Ammon's horn (tissue), 1 donor: ENCODE measurements around the gene SBF2.
A peak's percentile ranks its signal among the peaks of the same experiment; 100 is the strongest.
"Not testable (repeated sequence)": the region's sequence is repeated elsewhere in the genome, so short reads cannot be mapped to it uniquely, and the experiment has no call there.

Source experiments
- DNase-seq: peaks from one replicate; pipeline ENCODE4 v3.0.0-alpha.2; 2016; ENCODE audit warnings: low spot score

Gene SBF2

DNA sequence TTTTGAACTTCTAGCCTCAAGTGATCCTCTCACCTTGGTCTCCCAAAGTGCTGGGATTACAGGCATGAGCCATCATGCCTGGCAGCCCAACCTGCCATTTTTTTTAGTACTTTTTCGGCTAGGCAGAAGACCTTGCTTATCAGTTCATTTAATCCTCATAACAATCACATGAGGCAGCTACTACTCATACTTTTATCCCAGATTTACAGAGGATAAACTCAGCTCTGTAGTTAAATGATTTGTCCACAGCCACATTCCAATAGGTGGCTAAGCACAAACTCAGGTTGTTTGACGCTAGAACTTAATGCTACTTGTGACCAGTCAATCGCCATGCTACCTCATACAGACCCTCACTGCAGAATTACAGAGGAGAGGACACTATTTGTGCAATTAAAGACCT, 28.1 kb downstream of the SBF2 start:
- DNase-seq = no peak

DNA sequence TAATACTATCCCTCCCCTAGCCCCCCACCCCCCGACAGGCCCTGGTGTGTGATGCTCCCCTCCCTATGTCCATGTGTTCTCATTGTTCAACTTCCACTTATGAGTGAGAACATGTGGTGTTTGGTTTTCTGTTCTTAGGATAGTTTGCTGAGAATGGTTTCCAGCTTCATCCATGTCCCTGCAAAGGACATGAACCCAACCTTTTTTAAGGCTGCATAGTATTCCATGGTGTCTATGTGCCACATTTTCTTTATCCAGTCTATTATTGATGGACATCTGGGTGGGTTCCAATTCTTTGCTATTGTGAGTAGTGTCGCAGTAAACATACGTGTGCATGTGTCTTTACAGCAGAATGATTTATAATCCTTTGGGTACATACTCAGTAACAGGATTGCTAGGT, 29.3 kb downstream of the SBF2 start:
- DNase-seq = not testable (repeated sequence)

DNA sequence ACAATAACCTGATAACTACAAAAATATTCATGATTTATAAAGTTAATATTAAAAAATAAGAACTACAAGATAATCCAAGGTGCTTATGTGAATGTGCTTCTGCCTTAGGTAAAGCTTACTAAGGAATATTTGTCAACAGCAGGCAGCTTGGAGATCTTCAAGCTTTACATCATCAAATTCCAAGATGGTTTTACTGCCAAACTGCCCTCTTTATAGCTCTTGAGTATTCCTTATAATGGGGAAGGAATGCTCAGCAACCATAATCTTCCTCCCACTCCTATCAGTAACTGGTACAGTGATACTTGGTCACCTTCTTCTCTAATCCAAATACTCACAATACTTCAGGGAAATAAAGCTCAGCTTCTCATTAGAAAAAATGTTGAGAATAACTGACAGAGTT, 30.1 kb downstream of the SBF2 start:
- DNase-seq = no peak

DNA sequence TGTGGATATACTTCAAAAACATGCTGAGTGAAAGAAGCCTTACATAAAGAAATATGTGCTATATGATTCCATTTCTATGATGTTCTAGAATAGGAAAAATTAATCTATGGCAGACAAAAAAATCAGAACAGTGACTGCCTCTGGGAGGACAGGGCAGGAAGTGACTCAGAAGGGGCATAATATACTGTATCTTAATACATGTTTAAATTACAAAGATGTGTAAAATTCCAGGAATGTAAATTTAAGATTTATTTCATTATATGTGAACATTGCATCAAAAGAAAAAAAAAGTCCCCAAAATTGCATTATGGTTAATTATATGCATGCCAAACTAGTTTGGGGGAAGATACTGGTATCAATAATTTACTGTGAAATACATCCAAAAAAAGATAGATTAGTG, 32.2 kb downstream of the SBF2 start:
- DNase-seq = no peak

DNA sequence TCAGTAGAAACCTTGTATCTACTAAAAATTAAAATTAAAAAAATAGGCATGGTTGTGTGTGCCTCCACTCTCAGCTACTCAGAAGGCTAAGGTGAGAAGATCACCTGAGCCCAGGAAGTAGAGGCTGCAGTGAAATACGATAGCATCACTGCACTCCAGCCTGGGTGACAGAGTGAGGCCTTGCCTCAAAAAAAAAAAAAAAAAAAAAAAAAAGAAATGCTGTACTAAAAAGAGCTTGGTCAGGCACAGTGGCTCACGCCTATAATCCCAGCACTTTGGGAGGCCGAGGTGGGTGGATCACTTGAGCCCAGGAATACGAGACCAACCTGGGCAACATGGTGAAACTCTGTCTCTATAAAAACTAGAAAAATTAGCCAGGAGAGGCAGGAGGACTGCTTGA, 36.5 kb downstream of the SBF2 start:
- no peak for DNase-seq

DNA sequence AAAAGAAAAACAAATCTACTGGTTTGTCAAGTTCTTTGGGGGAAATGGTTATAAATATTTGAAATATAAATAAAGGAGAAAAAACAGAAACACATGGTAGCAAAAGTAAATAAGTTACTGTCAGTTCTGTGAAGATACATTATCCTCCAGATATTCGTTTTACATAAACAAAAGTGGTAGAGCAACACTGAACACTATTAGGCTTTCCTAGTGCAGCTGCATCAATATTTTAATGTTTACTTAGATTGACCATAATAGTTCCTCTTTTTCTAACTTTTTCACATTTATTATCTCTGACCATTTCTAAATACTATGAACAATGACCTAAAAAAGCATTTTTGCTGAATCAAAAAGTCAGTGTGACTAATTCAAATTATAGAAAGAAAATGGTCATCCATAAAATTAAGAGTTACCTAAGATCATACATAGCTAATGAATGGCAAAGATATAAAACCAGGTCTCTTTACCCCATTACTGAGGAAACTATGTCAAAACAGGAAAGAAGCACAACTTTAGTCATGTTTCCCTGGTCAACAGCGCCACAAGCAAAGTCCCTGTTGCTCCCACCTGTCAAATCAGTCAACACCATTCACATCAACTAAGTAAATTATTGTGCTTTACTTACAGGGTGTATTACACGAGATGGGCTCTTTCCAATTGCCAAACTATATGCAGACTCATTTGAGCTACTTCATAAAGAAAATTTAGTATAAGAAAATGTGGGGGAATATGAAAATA, 38.5 kb downstream of the SBF2 start:
- no peak for DNase-seq

DNA sequence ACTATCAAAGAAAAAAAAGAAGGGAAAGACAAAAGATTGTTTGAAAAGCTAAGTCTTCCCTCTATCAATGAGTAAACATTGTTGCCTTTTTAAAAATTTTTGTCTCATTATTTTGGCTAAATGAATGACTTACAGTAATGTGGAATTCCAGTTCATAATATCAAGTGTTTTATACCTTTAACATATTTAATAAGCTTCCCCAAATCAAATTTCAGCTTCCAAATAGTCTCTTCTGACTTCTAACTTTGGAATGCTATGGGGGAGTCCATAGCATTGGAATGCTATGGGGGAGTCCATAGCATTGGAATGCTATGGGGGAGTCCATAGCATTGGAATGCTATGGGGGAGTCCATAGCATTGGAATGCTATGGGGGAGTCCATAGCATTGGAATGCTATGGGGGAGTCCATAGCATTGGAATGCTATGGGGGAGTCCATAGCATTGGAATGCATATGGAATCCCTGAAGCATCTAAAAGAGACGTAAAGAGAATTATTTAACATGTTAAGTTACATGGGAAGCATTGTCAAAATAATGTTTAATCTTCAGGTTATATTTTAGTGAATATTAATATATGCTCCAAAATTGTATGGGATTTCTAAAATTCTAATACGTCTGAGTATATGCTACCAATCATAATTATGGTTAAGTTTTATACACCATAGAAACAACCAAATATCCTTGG, 44.4 kb downstream of the SBF2 start:
- DNase-seq = not testable (repeated sequence)

DNA sequence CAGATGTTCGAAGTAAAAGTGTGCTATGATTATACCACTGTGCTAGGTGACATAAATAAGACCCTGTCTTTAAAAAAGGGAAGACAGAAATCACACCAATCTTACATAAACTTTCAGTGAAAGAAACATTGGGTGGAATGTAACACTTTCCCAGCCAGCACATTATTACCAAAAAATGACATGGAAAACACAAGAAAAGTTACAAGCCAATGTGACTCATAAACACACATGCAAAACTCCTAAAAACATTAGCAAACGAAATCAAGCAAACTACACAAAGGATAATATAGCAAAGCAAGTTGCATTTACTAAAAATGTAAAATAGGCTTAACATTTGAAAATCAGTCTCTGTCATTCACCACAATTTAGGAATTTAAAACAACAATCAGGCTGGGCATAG, 47.0 kb downstream of the SBF2 start:
- no peak for DNase-seq

DNA sequence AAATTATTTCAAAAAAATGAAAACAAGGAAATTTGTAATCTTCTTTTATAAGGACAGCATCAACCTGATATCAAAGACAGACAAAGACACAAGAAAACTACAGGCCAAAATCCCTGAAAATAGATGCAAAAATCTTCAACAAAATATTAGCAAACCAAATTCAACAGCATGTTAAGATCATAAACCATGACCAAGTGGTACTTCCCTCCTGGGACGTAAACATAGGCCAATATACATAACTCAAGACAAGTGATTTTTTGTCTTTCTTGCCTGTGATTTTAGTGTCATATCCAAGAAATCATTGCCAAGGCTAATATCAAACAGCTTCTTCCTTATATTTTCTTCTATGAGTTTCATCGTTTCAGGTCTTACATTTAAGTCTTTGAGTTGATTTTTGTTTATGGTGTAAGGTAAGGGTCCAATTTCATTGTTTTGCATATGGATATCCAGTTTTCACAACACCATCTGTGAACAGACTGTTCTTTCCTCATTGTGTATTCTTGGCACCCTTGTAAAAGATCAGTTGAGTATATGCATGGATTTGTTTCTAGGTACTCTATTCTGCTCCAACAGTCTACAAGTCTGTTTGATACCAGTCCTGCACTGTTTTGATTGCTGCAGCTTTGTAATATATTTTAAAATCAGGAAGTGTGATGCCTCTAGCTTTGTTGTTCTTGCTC, 50.0 kb downstream of the SBF2 start:
- no peak for DNase-seq

DNA sequence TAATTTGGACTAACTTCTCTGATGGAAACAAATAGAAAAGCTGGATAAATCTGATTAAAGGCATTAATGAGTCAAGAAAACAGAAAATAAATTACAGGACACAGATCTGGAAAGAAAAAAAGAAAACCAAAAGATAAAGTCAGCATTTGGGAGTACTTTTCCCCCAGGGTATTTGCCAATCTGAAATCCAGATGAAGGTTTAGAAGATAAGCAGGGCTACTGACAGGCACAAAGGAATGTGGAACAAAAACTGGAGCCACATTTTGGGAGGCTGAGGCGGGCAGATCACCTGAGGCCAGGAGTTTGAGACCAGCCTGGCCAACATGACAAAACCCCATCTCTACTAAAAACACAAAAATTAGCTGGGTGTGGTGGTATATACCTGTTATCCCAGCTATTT, 57.2 kb downstream of the SBF2 start:
- no peak for DNase-seq

DNA sequence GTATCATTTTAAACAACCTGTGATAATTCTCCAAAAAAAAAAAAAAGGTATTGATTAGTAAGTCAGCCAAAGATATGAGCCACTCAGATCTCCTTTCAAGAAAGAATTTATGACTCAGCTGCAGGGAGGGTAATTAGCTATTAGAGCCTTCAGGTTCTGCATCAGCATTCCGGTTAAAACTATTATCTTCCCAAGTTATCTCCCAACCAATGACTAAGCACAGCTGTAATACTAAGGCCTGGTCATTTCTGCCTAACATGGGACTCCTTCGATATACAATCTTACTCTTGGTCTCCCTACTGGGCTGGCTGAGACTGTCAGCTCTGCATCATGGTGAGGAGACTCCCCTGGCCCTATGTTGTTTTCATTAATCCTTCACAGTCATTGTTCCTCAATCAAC, 60.4 kb downstream of the SBF2 start:
- DNase-seq = no peak

DNA sequence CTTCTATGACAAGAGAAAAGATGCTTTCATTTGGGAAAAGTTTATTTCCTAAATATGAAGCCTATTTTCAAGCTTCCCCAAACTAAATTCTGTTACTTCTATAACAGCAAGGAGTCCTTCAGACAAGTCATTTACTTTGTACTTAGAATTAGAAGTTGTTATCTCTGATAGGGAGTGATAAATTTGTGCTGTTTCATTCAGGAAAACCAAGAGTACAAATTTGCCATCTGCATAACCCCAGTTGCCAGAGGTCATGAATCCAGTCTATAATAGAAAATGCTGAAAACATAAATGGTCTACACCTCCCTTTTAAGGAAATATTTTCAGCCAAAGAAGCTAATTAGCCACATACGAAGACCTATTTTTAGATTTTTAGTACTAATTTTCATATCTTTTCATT, 61.3 kb downstream of the SBF2 start:
- no peak for DNase-seq

DNA sequence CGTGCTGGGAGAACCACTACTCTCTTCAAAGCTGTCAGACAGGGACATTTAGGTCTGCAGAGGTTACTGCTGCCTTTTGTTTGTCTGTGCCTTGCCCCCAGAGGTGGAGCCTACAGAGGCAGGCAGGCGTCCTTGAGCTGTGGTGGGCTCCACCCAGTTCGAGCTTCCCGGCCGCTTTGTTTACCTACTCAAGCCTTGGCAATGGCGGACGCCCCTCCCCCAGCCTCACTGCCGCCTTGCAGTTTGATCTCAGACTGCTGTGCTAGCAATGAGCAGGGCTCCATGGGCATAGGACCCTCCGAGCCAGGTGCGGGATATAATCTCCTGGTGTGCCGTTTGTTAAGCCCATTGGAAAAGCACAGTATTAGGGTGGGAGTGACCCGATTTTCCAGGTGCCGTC, 62.2 kb downstream of the SBF2 start:
- not testable (repeated sequence) for DNase-seq

DNA sequence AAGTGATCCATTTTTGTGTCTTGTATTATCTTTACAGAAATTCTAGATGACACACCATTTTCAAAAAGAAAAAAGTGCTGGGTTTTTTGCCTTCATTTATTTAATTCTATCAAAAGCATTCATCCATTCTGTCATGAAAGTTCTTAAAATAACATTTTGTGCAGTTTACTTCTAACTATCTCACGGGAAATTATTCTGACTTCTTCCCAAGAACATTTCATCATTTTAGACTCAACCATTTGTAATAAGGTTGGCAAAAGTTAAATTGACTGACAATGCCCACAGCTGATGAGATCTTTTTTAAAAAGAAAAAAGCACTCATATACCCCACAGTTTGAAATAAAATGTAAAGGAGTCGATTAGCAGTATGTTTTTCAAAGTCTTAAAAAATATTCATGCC, 68.5 kb downstream of the SBF2 start:
- DNase-seq = no peak

DNA sequence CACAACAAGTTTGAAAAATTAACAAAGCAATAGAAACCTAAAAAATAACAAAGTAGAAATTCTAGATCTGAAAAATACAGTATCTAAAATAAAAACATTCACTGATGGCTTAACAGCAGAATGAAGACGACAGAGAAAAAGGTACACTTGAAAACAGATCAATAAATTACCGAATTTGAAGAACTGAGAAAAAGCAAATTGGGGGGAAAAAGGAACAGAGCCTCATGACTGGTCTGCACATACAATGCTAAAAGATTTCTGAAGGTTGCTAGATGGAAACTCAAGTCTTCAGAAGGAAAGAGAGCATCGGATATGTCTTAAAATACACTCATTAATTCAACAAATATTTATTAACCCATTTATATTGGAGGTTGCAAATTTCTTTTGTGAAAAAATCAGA, 71.6 kb downstream of the SBF2 start:
- no peak for DNase-seq

DNA sequence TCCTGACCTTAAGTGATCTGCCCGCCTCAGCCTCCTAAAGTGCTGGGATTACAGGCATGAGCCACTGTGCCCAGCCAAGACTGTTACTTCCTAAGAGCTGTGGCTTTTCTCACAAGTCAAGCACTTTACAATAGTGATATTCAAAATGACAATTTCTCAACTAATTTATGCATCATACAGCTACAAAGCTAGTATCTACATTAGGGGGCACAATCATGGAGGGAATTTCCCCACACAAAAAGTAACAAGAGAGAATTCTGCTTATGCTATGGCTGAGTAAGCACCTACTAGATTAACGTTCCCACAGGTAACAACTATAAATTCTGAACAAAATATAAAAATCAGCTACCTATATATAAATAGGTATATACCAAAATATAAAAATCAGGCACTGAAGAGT, 72.7 kb downstream of the SBF2 start:
- DNase-seq = no peak

DNA sequence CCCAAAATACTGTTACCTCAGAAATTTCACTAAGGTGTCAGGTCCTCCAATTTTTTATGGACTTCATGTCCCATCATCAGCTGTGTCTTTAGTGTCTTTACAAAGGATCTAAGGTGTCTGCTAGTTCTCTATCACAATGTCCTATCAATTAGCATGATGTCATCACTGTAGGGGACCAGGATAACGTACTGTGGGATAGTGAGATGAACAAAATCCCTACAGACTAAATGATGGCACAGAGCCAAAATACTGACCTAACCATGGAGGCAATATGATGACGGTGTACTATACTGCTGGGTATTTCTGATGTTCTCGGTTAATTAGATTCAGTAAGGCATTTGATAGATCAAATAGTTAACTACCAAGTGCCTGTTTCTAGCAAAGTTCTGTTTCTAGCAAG, 82.5 kb downstream of the SBF2 start:
- DNase-seq = no peak

DNA sequence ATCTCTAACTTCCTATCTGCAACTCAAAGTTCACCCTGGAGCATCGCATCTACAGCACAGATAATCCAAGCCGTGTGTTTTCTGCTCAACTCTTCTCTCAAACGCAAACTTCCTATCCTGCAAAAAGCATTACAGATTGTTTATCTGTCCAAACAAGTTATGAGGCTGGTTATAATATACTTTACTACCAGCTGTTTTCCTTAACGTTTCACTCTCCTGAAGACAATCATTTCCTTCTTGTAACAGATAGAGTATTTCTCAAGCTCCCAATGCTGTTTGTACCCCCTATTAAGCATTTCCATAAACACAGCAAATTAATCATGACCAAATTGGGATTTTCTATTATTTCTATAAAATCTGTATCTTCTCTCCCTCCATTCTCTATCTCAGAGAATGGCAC, 84.7 kb downstream of the SBF2 start:
- no peak for DNase-seq

DNA sequence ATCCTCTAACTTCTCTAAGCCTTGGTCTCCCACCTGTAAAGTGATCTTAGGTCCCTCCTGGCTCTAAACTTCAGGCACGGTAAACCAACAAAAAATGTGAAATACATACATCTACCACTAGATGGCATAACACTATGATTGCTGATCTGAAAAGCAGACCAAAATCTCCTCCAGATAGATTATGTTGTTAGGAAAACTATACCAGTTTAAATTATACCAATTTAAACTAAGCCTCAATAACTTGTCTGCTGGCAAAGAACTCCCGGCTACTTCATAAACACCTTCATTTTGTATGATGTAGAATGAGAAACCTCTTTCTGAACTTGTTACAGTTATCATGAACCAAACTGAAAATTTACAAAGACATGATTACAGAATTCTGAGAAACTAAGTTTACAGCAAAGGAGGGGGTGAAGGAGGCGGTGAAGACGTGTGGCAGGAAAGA, 85.9 kb downstream of the SBF2 start:
- DNase-seq = peak; percentile 43

DNA sequence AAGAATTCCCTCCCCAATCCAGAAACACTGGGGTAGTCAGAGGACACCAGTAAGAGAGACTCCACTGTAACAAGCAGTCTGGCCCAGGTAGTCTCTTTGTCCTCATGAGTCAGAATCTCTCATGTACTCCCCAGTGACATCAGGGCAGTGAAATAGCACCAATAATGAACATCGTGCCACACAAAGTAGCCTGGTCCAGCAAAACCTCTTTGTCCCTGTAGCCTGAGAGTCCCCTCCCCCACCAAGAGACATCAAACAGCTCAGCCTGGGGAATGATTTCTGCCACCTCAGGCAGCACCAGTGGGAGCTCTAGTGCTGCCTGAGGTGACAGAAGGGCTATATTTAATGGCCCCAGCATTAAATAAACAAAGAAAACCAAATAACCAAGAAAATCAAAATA, 88.1 kb downstream of the SBF2 start:
- no peak for DNase-seq

DNA sequence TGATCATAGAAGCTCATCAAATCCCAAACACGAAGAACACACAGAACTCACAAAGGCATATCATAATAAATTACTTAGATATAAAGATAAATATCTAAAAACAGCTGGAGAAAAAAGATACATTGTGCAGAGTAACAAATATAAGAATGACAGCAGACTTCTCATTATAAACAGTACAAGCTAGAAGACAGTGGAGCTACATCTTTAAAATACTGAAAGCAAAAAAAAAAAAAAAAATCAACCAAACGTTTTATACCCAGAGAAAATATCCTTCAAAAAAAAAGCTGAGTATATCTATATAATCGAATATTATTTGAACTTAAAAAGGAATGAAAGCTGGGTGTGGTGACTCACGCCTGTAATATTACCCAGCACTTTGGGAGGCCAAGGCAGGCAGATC, 90.0 kb downstream of the SBF2 start:
- DNase-seq = no peak

DNA sequence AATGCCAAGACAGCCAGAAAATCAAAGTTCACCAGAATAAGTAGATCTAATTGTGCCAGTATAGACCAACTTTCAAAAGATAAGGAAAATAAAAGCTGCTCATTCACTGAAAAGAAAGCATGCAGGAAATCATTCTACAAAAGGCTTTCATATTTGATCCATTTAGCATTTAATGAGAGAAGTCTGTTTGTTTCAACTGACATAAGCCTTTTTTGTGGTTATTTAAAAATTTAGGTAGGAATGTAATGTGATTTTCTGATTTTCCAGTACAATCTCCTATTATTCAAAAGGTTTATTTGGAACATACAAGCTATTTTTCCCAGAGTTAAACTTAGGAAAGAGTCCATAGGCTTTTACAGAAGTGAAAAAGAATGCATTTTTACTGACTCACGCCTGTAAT, 92.7 kb downstream of the SBF2 start:
- no peak for DNase-seq

DNA sequence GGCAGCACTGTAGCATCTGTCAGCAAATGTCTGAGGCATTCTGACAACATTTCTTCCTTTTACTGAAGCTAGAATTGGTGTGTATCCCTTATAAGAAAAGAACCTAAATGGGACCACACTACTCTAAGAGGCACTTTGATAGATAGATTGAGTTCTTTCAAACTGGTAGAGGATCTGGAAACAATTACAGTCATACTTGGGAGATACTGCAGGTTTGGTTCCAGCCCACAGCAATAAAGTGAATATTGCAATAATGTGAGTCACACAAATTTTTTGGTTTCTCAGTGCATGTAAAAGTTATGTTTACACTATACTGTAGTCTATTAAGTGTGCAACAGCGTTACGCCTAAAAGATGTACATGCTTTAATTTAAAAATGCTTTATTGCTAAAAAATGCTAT, 96.9 kb downstream of the SBF2 start:
- no peak for DNase-seq
